Measurements from ENCODE around the gene BCAM.

DNA sequence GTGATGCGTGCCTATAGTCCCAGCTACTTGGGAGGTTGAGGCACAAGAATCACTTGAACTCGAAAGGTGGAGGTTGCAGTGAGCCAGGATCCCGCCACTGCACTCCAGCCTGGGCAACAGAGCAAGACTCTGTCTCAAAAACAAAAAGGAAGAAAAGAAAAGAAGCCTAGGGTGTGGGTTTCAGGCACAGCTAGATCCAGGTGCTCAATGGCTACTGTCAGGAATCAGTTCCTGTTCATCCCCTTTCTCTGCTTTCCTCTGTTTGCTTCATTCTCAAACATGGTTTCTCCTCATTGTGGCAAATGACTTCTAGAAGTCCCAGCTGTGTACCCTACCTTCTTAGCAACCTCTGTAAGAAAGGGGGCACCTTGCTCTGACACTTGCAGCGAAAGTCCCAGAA lies 25.4 kb upstream of the BCAM start:
- TF ChIP-seq GLIS2 (tag by site-specific recombination; IDR thresholded peaks at IDR 0.05) (no peak), ZNF157 (tag by site-specific recombination; IDR thresholded peaks at IDR 0.05) (no peak), ZNF302 (tag by site-specific recombination; IDR thresholded peaks at IDR 0.05; ENCODE audit: low read depth) (no peak), MYNN (tag by site-specific recombination; IDR thresholded peaks at IDR 0.05; ENCODE audit: borderline replicate concordance) (no peak), RBAK (tag by site-specific recombination; IDR thresholded peaks at IDR 0.05) (no peak), ZBTB1 (tag by site-specific recombination; IDR thresholded peaks at IDR 0.05) (no peak), TCF7L2 (IDR thresholded peaks at IDR 0.05; ENCODE audit: borderline replicate concordance, low read depth, low read length) (no peak), ZNF837 (tag by site-specific recombination; IDR thresholded peaks at IDR 0.05) (no peak)
- TF ChIP-seq, protein P1, sequence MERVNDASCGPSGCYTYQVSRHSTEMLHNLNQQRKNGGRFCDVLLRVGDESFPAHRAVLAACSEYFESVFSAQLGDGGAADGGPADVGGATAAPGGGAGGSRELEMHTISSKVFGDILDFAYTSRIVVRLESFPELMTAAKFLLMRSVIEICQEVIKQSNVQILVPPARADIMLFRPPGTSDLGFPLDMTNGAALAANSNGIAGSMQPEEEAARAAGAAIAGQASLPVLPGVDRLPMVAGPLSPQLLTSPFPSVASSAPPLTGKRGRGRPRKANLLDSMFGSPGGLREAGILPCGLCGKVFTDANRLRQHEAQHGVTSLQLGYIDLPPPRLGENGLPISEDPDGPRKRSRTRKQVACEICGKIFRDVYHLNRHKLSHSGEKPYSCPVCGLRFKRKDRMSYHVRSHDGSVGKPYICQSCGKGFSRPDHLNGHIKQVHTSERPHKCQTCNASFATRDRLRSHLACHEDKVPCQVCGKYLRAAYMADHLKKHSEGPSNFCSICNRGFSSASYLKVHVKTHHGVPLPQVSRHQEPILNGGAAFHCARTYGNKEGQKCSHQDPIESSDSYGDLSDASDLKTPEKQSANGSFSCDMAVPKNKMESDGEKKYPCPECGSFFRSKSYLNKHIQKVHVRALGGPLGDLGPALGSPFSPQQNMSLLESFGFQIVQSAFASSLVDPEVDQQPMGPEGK (tag by site-specific recombination; IDR thresholded peaks at IDR 0.05) = no peak
- TF ChIP-seq, protein P2, sequence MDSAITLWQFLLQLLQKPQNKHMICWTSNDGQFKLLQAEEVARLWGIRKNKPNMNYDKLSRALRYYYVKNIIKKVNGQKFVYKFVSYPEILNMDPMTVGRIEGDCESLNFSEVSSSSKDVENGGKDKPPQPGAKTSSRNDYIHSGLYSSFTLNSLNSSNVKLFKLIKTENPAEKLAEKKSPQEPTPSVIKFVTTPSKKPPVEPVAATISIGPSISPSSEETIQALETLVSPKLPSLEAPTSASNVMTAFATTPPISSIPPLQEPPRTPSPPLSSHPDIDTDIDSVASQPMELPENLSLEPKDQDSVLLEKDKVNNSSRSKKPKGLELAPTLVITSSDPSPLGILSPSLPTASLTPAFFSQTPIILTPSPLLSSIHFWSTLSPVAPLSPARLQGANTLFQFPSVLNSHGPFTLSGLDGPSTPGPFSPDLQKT (IDR thresholded peaks at IDR 0.05; ENCODE audit: borderline replicate concordance, low read depth, low read length) = no peak
- TF ChIP-seq, protein P3, sequence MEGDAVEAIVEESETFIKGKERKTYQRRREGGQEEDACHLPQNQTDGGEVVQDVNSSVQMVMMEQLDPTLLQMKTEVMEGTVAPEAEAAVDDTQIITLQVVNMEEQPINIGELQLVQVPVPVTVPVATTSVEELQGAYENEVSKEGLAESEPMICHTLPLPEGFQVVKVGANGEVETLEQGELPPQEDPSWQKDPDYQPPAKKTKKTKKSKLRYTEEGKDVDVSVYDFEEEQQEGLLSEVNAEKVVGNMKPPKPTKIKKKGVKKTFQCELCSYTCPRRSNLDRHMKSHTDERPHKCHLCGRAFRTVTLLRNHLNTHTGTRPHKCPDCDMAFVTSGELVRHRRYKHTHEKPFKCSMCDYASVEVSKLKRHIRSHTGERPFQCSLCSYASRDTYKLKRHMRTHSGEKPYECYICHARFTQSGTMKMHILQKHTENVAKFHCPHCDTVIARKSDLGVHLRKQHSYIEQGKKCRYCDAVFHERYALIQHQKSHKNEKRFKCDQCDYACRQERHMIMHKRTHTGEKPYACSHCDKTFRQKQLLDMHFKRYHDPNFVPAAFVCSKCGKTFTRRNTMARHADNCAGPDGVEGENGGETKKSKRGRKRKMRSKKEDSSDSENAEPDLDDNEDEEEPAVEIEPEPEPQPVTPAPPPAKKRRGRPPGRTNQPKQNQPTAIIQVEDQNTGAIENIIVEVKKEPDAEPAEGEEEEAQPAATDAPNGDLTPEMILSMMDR (tag by site-specific recombination; IDR thresholded peaks at IDR 0.05) = no peak

All from HEK293 (cell line).